Renal cortical epithelial cell (primary cell): ENCODE data around the gene LUC7L3. TPM values are rescaled to one million over a fixed set of nuclear protein-coding genes. Genes with fewer than 3 reads are reported as not detected.

Experiments
- DNase-seq: peaks from one replicate; pipeline ENCODE4 v3.0.0-alpha.2; 2011; ENCODE audit warnings: low read depth
- total RNA-seq: library from RNA; depleted of rRNA; stranded (reverse); fragments of >200 nt; gene quantifications from 2 replicates; pipeline ENCODE4 v1.2.3, GENCODE V29; 2014

LUC7L3 gene
- total RNA-seq, 1 donor from 2014 or later = 41.9 TPM

- no peak for DNase-seq
Observed at GRCh38 chr17:50758989-50759544, 39.7 kb downstream of the LUC7L3 start.

GRCh38 chr17:50762177-50762576, 42.8 kb downstream of the LUC7L3 start:
- DNase-seq = no peak

GRCh38 chr17:50763716-50764475, 44.5 kb downstream of the LUC7L3 start:
- no peak for DNase-seq

- no peak for DNase-seq
Observed at GRCh38 chr17:50764734-50765149, 45.3 kb downstream of the LUC7L3 start.

GRCh38 chr17:50765454-50766221, 46.2 kb downstream of the LUC7L3 start:
- DNase-seq = no peak

- peak; percentile 26 for DNase-seq
Observed at GRCh38 chr17:50766222-50767023, 47.0 kb downstream of the LUC7L3 start.

GRCh38 chr17:50767030-50767429, 47.6 kb downstream of the LUC7L3 start:
- no peak for DNase-seq

GRCh38 chr17:50767446-50767845, 48.0 kb downstream of the LUC7L3 start, which contains the start of gene ANKRD40CL:
TSS of gene ANKRD40CL (minus strand) at chr17:50767518. CDS start at chr17:50766913, 605 bp downstream.
- no peak for DNase-seq

GRCh38 chr17:50768346-50768761, 49.0 kb downstream of the LUC7L3 start:
- DNase-seq = peak; percentile 32

- DNase-seq = no peak
Observed at GRCh38 chr17:50769884-50770283, 50.5 kb downstream of the LUC7L3 start.

- no peak for DNase-seq
Observed at GRCh38 chr17:50770346-50770745, 50.9 kb downstream of the LUC7L3 start.

GRCh38 chr17:50771991-50772785, 52.8 kb downstream of the LUC7L3 start:
- DNase-seq = no peak

GRCh38 chr17:50774225-50774803, 54.9 kb downstream of the LUC7L3 start:
- DNase-seq = no peak

GRCh38 chr17:50775926-50776325, 56.5 kb downstream of the LUC7L3 start:
- DNase-seq = no peak

GRCh38 chr17:50778471-50778870, 59.1 kb downstream of the LUC7L3 start:
- DNase-seq = no peak

- no peak for DNase-seq
Observed at GRCh38 chr17:50778988-50779387, 59.6 kb downstream of the LUC7L3 start.

- no peak for DNase-seq
Observed at GRCh38 chr17:50779747-50780353, 60.4 kb downstream of the LUC7L3 start.

- DNase-seq = no peak
Observed at GRCh38 chr17:50781167-50781566, 61.8 kb downstream of the LUC7L3 start.

- peak; percentile 75 for DNase-seq
Observed at GRCh38 chr17:50783193-50783660, 63.8 kb downstream of the LUC7L3 start.

GRCh38 chr17:50783905-50784304, 64.5 kb downstream of the LUC7L3 start:
- no peak for DNase-seq
